NCI-H1436 (cell line): ENCODE measurements around the gene MS4A1.
"Not testable (repeated sequence)": the region's sequence is repeated elsewhere in the genome, so short reads cannot be mapped to it uniquely, and the experiment has no call there.

ENCODE experiments used
- DNase-seq: peaks from one replicate; lab custom pipeline; 2025; lab: John Stamatoyannopoulos, UW

The MS4A1 gene

DNA sequence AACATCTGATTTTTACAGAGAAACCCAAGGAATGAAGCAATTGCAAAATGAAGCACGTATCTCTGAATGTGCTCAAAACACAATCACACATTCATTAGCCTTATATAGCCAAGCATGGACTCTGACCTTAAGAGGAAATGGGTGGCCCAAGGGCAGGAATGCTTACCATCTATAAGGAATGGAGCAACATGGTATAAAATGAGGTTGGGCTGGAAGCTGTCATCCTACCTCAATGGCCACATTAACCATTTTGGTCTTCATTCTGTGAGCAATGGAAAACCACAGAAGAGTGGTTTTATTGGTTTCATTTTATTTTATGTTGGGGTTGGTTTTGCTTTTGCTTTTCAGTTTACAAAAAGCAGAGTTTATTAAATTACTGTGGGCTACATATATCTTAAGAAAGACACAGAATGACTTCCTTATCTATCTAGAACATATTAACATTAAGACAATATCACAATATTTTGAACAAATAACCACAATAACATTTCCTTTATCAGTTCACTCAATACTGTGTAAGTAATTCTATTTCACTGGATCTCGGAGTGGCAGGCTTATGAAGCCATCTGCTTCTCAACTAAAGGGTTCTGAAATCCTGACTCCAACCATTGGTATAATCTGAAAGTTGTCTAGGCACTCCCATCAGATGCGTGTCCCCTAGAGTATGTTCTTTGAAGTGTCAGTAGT, 48.7 kb downstream of the MS4A1 start:
- DNase-seq = no peak

DNA sequence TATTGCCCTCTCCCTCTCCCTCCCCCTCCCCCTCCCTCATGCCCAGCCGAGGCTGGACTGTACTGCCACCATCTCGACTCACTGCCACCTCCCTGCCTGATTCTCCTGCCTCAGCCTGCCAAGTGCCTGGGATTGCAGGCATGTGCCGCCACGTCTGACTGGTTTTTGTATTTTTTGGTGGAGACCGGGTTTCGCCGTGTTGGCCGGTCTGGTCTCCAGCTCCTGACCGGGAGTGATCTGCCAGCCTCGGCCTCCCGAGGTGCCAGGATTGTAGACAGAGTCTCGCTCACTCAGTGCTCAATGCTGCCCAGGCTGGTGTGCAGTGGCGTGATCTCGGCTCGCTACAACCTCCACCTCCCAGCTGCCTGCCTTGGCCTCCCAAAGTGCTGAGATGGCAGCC, 54.0 kb downstream of the MS4A1 start:
- DNase-seq = not testable (repeated sequence)

DNA sequence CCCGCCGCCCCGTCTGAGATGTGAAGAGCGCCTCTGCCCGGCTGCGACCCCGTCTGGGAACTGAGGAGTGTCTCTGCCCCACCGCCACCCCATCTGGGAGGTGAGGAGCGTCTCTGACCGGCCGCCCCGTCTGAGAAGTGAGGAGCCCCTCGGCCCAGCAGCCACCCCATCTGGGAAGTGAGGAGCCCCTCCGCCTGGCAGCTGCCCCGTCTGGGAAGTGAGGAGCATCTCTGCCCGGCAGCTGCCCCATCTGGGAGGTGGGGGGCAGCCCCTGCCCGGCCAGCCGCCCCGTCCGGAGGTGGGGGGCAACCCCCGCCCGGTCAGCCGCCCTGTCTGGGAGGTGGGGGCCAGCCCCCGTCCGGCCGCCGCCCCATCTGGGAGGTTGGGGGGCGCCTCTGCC, 54.6 kb downstream of the MS4A1 start:
- DNase-seq = not testable (repeated sequence)

DNA sequence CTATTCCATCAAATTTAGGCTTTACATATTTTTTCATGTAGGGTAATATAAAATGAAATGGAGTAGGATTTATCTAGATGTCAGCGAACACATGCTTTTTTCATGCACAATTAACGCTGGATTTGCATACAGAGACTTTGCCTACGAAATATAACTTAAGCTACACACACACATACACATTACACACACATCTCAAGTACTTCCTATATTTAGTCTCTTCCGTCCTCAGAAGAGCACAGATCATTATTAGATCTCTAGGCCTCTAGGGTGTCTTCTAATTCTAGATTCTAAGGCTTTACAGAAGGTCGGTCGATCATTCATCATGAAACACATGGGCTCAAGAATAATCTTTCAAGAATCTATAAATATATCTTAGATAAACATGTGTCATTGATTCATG, 55.7 kb downstream of the MS4A1 start:
- DNase-seq = no peak

DNA sequence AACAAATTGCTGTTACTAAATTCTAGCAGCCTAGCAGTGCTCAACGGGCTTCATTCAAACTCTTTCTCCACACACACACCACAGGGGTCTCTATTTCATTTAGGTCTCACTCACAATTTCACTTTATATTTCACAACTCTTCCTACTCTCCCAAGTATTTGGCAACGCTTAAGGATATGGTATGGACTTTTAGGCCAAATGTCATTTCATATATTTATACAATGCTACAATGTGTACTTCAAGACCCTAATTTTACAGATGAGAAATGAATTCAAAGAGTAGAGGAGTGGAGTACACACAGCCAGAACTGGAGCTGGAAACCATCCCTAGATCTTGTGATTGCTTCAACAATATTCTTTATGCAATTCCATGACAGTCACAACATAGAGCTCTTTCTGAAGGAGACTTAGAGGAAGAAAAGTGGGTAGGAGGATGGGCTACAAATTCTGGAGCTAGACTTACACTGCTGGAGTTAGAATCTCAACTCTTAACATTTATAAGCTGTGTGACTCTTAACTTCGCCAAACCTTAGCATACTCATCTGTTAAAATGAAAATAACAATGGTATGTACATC, 57.1 kb downstream of the MS4A1 start:
- no peak for DNase-seq

DNA sequence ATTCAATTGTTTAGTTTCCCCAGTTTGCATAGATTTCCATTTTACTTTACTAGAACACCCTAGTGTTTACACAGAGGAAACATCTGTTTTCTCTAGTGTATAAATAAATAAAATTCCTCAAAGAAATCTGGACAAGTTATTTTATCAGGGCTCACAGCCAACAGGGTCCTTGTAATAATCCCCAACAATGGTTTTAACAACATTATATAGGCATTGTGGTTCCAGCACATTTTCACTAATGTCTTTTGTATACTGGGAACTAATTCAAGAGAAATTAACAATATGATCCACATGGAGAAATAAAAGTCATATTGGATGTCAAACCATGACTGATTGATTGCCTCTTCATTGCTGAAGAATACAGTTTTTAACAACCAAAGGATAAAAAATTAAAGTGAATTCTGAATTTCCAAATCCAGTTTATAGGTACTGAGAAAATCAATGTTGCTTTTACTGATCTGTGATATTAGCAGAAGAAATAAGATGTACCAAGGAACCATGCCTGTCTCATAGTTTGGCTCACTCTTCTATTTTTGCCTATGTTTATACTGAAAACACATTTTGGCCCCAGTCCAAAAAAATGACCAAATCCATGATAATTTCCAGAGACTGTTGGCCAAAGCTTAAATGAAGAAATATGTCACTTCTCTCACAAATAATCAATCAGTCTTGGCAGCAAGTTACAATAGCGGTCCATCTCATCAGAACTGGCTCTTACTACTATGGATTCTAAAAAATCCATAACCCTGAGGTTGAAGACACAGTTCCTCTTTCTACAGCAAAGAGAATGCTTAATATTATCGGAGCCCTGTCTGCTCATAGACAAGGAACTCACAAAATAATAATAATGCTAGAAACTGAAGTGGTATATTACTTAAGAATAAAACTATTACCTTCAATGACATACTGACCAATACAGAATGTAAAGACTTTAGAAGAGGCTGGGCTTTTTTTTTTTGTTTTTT, 58.1 kb downstream of the MS4A1 start:
- DNase-seq = no peak

DNA sequence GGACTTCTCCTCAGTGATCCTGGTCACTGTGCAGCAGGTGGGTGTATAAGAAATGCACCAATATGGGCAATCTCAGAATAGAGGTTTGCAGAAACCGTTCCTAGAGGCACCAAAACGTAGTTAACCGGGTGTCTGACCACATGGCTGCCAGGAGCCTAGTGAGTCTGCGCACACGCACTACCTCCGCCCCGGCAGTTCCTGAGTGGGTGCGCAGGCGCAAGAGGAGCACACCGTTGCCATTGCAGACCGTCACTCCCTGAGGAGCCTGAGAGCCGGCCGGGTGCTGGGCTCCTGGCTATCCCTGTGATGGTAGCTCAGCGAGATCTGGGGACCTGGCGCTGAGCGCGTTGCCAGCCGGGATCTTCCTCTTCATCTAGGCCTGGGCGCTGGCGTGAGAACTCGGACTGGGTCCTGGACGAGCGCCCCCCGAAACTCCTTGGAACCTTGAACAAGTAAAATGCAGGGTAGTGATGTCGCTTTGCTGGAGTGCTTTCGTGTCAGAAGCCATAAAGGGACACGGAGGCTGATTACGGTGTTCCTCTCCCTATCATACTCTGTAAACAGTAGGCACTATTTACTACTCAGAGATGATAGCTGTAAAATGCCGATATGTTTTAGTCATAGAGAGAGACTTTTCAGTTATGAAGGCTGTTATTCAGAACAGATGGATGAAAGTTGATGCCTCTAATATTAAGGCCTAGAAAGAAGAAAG, 59.7 kb downstream of the MS4A1 start, which contains the start of gene MS4A13:
TSS of gene MS4A13 (plus strand) at position 249 of the 712 bp plus-strand sequence. CDS start 2,692 bp downstream, outside the sequence.
- no peak for DNase-seq
